Cerebellar nuclear complex (tissue), 1 donor: Measurements from ENCODE around the gene L3MBTL1.

Experiments used
- DNase-seq, 2 experiments: peaks; one replicate each; lab custom pipeline; 2025; lab: John Stamatoyannopoulos, UW

The L3MBTL1 gene

GRCh38 chr20:43590036-43590391 is 82.5 kb downstream of the L3MBTL1 start:
- DNase-seq, result no peak

- DNase-seq, result peak; percentile 61 to 74
Observed at GRCh38 chr20:43590392-43591303, 83.2 kb downstream of the L3MBTL1 start, which contains the start of gene IFT52. Gene IFT52 (plus strand): TSS chr20:43590937. CDS start chr20:43594699, 3,762 bp downstream.
